Kidney (tissue), 14 donors: ENCODE data around the gene MMS22L. TPM values are rescaled to one million over a fixed set of nuclear protein-coding genes. Genes with fewer than 3 reads are reported as not detected.

Experiments used
- DNase-seq, 5 donors: peaks; one replicate each; pipeline ENCODE4 v3.0.0-alpha.2; 2013 to 2020
- FAIRE-seq: peaks from 2 replicates; lab custom pipeline; 2012; peaks lifted over from hg19 to GRCh38; lab: Jason Lieb, UNC
- H3K27ac ChIP-seq, 2 donors: one replicate each; pipeline ENCODE4 v1.7.0; 2013; ENCODE audit warnings: low read depth in 2 of 2, low read length in 2 of 2, inconsistent platforms in 1 of 2
- H3K27me3 ChIP-seq: one replicate; pipeline ENCODE4 v1.7.1; 2013; ENCODE audit warnings: low read length, inconsistent platforms; ENCODE audit not compliant: control insufficient read depth, insufficient read depth
- H3K36me3 ChIP-seq, 3 donors: one replicate each; pipeline versions ENCODE4 v1.7.0 to v1.7.1; 2013; ENCODE audit warnings: low read length in 3 of 3, control low read depth in 1 of 3, inconsistent platforms in 1 of 3; ENCODE audit not compliant: insufficient read depth in 3 of 3, control insufficient read depth in 2 of 3
- H3K4me1 ChIP-seq, 3 donors: one replicate each; pipeline versions ENCODE4 v1.7.0 to v1.7.1; 2013; ENCODE audit warnings: low read length in 3 of 3, inconsistent platforms in 1 of 3, low read depth in 1 of 3; ENCODE audit not compliant: control insufficient read depth in 2 of 3, insufficient read depth in 2 of 3
- H3K4me3 ChIP-seq, 3 donors: one replicate each; pipeline versions ENCODE4 v1.7.0 to v1.8.1; 2013; ENCODE audit warnings: low read length in 3 of 3, control low read depth in 1 of 3, inconsistent platforms in 1 of 3
- H3K9ac ChIP-seq, 3 donors: one replicate each; pipeline versions ENCODE4 v1.7.0 to v1.7.1; 2013; ENCODE audit warnings: low read length in 3 of 3, control low read depth in 1 of 3, inconsistent platforms in 1 of 3
- H3K9me3 ChIP-seq, 3 donors: one replicate each; pipeline versions ENCODE4 v1.7.0 to v1.7.1; 2013; ENCODE audit warnings: low read length in 3 of 3, control low read depth in 1 of 3, inconsistent platforms in 1 of 3; ENCODE audit not compliant: control insufficient read depth in 2 of 3, insufficient read depth in 1 of 3
- intact Hi-C: fragments of 100-400 bp; cut with DNase I; formaldehyde crosslinking; loops from one replicate; pipeline ENCODE4 v1.11.1; 2022
- polyA plus RNA-seq: library from polyadenylated mRNA; stranded (reverse); fragments of 350-450 nt; fragmentation: Illumina TruSeq; extraction: RNeasy Lipid Tissue Mini Kit (QIAGEN cat#74804); gene quantifications from one replicate; pipeline ENCODE4 v1.2.3, GENCODE V29; 2014; ENCODE audit warnings: low read depth, low replicate concordance; ENCODE audit not compliant: insufficient read depth
- total RNA-seq: library from RNA; stranded (reverse); fragmentation: NEBNext Ultra II Directional; extraction: Animal tissue kit (Norgen Biotek cat#: 25700); gene quantifications from one replicate; pipeline ENCODE4 v1.2.1, GENCODE V29; 2021
- TF ChIP-seq, protein P1 (sequence below): IDR thresholded peaks from 3 replicates; pipeline ENCODE4 v1.5.1; 2012; ENCODE audit warnings: mild to moderate bottlenecking, moderate library complexity, borderline replicate concordance; ENCODE audit not compliant: insufficient read depth; ENCODE audit errors: extremely low read depth
- donor health status: control.
- donor health status: control.
- donor health status: control.
- donor health status: control.
- donor health status: control.
- donor health status: DM: yes; HTN: yes; CAD: no.
- donor health status: Normal renal cell carcinoma (clear cell type).

MMS22L gene
- total and polyA plus RNA-seq, 2 donors from 2014 or later = 1.7 to 9.5 TPM

- Histone ChIP-seq H3K9ac (no peak overlapping the region), H3K27me3 (no peaks in the 10 kb centered on the region), H3K36me3 (no peaks in the 10 kb centered on the region), H3K4me1 (no peaks in the 10 kb centered on the region), H3K9me3 (no peaks in the 10 kb centered on the region), H3K4me3 (no peak overlapping the region), H3K27ac (no peak overlapping the region)
- FAIRE-seq (no peak), DNase-seq (no peak)
- TF ChIP-seq, protein P1, sequence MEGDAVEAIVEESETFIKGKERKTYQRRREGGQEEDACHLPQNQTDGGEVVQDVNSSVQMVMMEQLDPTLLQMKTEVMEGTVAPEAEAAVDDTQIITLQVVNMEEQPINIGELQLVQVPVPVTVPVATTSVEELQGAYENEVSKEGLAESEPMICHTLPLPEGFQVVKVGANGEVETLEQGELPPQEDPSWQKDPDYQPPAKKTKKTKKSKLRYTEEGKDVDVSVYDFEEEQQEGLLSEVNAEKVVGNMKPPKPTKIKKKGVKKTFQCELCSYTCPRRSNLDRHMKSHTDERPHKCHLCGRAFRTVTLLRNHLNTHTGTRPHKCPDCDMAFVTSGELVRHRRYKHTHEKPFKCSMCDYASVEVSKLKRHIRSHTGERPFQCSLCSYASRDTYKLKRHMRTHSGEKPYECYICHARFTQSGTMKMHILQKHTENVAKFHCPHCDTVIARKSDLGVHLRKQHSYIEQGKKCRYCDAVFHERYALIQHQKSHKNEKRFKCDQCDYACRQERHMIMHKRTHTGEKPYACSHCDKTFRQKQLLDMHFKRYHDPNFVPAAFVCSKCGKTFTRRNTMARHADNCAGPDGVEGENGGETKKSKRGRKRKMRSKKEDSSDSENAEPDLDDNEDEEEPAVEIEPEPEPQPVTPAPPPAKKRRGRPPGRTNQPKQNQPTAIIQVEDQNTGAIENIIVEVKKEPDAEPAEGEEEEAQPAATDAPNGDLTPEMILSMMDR = no peak
- intact Hi-C loops = no loop called here
These were observed 6.3 kb upstream of the MMS22L start for GRCh38 chr6:97289332-97289731.

DNA sequence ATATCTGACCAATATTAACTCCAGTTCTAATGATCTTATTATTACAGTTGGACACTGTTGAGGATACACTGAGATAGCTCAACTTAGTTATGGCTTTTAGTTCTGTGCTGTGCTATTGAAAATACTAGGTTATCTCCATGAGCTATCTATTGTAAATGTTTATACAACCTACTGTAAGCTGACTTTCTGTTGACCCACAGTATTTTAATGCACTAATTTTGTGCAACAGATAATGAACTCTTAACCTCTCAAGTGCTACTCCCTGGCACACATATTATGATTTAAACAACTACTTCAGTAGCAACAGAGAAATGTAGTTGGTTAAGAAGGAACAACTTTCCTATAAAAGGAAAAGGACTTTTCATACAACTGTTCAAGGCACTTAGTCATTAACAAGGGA, 5.2 kb upstream of the MMS22L start:
- Histone ChIP-seq H3K36me3 (no peaks in the 10 kb centered on the region), H3K27me3 (no peaks in the 10 kb centered on the region), H3K9me3 (no peaks in the 10 kb centered on the region), H3K27ac (no peak overlapping the region), H3K4me3 (no peak overlapping the region), H3K9ac (no peak overlapping the region), H3K4me1 (no peaks in the 10 kb centered on the region)
- TF ChIP-seq, protein P1 = no peak
- DNase-seq = no peak
- FAIRE-seq = no peak
- intact Hi-C loops = no loop called here

GRCh38 chr6:97282238-97282725, 734 bp downstream of the MMS22L start:
- no peaks in the 10 kb centered on the region for H3K4me1 ChIP-seq

More at GRCh38 chr6:97282238-97282725, 734 bp downstream of the MMS22L start:
- DNase-seq = peak in 2 of 5 donors; percentile 22 to 32
- H3K9me3 ChIP-seq = no peaks in the 10 kb centered on the region
- FAIRE-seq = no peak
- intact Hi-C loops = no loop called here
- peaks cover 0 to 4% (median 0%) of the 10 kb centered on the region in 3 donors for H3K36me3 ChIP-seq
- H3K27me3 ChIP-seq = no peaks in the 10 kb centered on the region
- TF ChIP-seq, protein P1 = no peak
- H3K9ac ChIP-seq = peak overlapping the region in 2 of 3 donors; percentile 47 to 86
- H3K4me3 ChIP-seq = peak overlapping the region; percentile 76 to 91 (median 89)
- H3K27ac ChIP-seq = no peak overlapping the region
